PC-3 (cell line): ENCODE results near the gene TAF1B. TPM values are rescaled to one million over a fixed set of nuclear protein-coding genes. Genes with fewer than 3 reads are reported as not detected.

Experiments used
- ATAC-seq: fragments of 200-7000 bp; cut with Tn5 transposase; 2 replicates; pipeline ENCODE4 v1.9.1; 2020; ENCODE audit warnings: mild to moderate bottlenecking, moderate library complexity
- BruUV-seq: library from RNA; stranded (reverse); fragments of 400-500 nt; replicated peaks from 2 replicates; lab custom pipeline; 2021; lab: Mats Ljungman, UMichigan
- CTCF ChIA-PET: fragments of 300-600 bp; sonication (Branson Sonifier 250); formaldehyde crosslinking; loops from one replicate; lab custom pipeline; 2022; ENCODE audit warnings: antibody characterized with exemption; lab: Charles Lee
- POLR2A ChIA-PET: fragments of 300-600 bp; sonication (Branson Sonifier 250); formaldehyde crosslinking; loops from one replicate; lab custom pipeline; 2022; ENCODE audit warnings: antibody characterized with exemption; ENCODE audit not compliant: unreplicated experiment; lab: Charles Lee
- DNase-seq: peaks from one replicate; pipeline ENCODE4 v3.0.0-alpha.2; 2015
- H2AFZ ChIP-seq: fragments of 300-600 bp; sonication (generic); 2 replicates; pipeline ENCODE4 v1.6.0; 2016; ENCODE audit warnings: antibody characterized with exemption, low read length
- H3F3A ChIP-seq: fragments of 300-600 bp; sonication (generic); one replicate; pipeline ENCODE4 v1.6.0; 2017; ENCODE audit warnings: antibody characterized with exemption, low read length, control low read depth, mild to moderate bottlenecking; ENCODE audit not compliant: unreplicated experiment
- H3K27ac ChIP-seq: fragments of 300-600 bp; sonication (generic); 2 replicates; pipeline ENCODE4 v1.5.1; 2016; ENCODE audit warnings: mild to moderate bottlenecking, low read length
- H3K27me3 ChIP-seq: fragments of 300-600 bp; sonication (generic); 2 replicates; pipeline ENCODE4 v1.6.1; 2016; ENCODE audit warnings: low read length, mixed read lengths
- H3K36me3 ChIP-seq: fragments of 300-600 bp; sonication (generic); 2 replicates; pipeline ENCODE4 v1.6.1; 2016; ENCODE audit warnings: low read depth, mixed run types, low read length, mixed read lengths
- H3K4me1 ChIP-seq: fragments of 300-600 bp; sonication (generic); 2 replicates; pipeline ENCODE4 v1.5.1; 2016; ENCODE audit warnings: low read length; ENCODE audit not compliant: insufficient read depth
- H3K4me2 ChIP-seq: fragments of 300-600 bp; sonication (generic); 2 replicates; pipeline ENCODE4 v1.6.0; 2016; ENCODE audit warnings: low read length
- H3K4me3 ChIP-seq: fragments of 300-600 bp; sonication (generic); 2 replicates; pipeline ENCODE4 v1.5.1; 2016; ENCODE audit warnings: mild to moderate bottlenecking, low read length, mixed read lengths
- H3K79me2 ChIP-seq: fragments of 300-600 bp; sonication (generic); 2 replicates; pipeline ENCODE4 v1.6.1; 2017; ENCODE audit warnings: low read length, mixed read lengths
- H3K9ac ChIP-seq: fragments of 300-600 bp; sonication (generic); 2 replicates; pipeline ENCODE4 v1.6.0; 2016; ENCODE audit warnings: mild to moderate bottlenecking, low read length
- H3K9me2 ChIP-seq: fragments of 300-600 bp; sonication (generic); replicated peaks from 2 replicates; pipeline ENCODE4 v1.6.1; 2016; ENCODE audit warnings: mixed run types, low read length, mixed read lengths
- H3K9me3 ChIP-seq: fragments of 300-600 bp; sonication (generic); 2 replicates; pipeline ENCODE4 v1.6.1; 2016; ENCODE audit warnings: low read length, mixed read lengths
- H4K20me1 ChIP-seq: fragments of 300-600 bp; sonication (generic); 2 replicates; pipeline ENCODE4 v1.6.1; 2016; ENCODE audit warnings: low read length, mixed read lengths
- EZH2 ChIP-seq: fragments of 300-600 bp; sonication (generic); IDR thresholded peaks from one replicate; pipeline ENCODE4 v1.6.1; 2017; ENCODE audit warnings: antibody characterized with exemption, mild to moderate bottlenecking, low read length; ENCODE audit not compliant: unreplicated experiment
- EZH2phosphoT487 ChIP-seq: fragments of 300-600 bp; sonication (generic); IDR thresholded peaks from 2 replicates; pipeline ENCODE4 v1.6.1; 2018; ENCODE audit warnings: mild to moderate bottlenecking, antibody characterized with exemption, low read length, borderline replicate concordance
- intact Hi-C: fragments of 100-400 bp; cut with micrococcal nuclease; formaldehyde crosslinking; loops from 2 replicates; pipeline ENCODE4 v1.9.0; 2023
- total RNA-seq: library from RNA; depleted of rRNA; stranded (reverse); fragments of >200 nt; gene quantifications from 2 replicates; pipeline ENCODE4 v1.2.3, GENCODE V29; 2014
- TF ChIP-seq, protein P1 (sequence below): fragments of 300-600 bp; sonication (generic); conservative IDR thresholded peaks from 2 replicates; pipeline ENCODE4 v1.5.1; 2017; ENCODE audit warnings: antibody characterized with exemption, low read depth, mild to moderate bottlenecking, low read length

TAF1B gene
- total RNA-seq, 1 experiment from 2014 or later: 39.5 TPM

DNA sequence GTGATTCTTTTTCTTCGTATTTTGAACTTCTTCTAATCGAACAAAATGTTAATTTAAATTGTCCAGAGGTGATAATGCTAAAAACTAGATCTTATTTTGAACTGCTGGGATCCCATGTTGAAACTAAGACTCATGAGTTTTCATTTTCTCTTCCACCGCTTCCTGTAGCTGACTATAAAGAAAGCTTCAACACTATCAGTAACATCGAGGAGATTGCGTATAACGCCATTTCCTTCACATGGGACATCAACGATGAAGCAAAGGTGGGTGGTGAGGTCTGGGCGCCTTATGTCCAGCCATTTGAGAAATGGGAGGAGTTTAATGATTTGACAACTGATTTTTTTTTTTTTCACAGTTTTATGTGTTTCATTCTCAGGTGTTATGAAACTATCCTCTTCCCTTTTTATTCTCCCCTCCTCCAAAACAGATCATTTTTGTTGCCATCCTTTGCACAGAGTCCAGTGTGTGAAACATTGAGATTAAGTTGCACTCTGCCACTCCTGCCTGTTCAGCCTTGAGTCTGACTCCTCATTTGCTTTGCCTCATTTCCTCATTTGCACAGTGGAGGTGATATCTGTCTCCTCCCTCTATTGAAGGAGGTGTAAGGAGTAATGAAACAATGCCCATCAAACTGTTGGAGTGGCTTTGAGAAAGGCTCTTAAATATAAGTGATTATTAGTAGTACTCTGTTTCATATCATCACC lies 122.0 kb downstream of the TAF1B start:
- no peak for ATAC-seq

DNA sequence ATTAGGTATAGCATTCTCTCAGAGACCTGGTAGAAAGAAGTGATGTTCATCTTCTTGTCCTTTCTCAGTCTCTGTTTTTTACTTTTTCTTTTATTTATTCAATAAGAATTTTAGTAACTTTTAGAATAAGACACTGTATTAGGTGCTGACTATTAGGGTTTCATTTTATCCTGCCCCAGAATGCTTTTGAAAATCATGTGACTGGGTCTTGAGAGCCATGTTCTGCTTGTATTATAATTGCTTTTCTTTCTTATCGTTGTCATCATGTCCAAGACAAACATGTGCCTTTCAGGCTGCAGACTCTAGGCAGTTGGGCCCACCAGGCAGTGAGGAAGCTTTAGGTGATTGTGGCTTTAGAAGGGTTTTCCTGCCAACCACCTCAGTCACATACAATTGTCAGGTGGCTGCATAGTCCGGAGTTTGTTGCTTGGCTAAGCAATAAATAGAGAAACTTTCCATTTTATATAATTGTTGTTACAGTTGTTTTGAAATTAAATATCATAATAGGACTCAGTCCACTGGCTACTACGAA lies 123.3 kb downstream of the TAF1B start:
- no peak for DNase-seq
- ATAC-seq: no peak
- peaks cover 3% of the 10 kb centered on the region for H3K36me3 ChIP-seq
- TF ChIP-seq EZH2phosphoT487 (no peak), EZH2 (no peak)
- TF ChIP-seq, protein P1, sequence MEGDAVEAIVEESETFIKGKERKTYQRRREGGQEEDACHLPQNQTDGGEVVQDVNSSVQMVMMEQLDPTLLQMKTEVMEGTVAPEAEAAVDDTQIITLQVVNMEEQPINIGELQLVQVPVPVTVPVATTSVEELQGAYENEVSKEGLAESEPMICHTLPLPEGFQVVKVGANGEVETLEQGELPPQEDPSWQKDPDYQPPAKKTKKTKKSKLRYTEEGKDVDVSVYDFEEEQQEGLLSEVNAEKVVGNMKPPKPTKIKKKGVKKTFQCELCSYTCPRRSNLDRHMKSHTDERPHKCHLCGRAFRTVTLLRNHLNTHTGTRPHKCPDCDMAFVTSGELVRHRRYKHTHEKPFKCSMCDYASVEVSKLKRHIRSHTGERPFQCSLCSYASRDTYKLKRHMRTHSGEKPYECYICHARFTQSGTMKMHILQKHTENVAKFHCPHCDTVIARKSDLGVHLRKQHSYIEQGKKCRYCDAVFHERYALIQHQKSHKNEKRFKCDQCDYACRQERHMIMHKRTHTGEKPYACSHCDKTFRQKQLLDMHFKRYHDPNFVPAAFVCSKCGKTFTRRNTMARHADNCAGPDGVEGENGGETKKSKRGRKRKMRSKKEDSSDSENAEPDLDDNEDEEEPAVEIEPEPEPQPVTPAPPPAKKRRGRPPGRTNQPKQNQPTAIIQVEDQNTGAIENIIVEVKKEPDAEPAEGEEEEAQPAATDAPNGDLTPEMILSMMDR: no peak
- H3K27ac ChIP-seq: peak overlapping the region; percentile 54
- H3K27me3 ChIP-seq: no peaks in the 10 kb centered on the region
- no peaks in the 10 kb centered on the region for H3K9me2 ChIP-seq
- H3K79me2 ChIP-seq: no peaks in the 10 kb centered on the region
- BruUV-seq: no TSS peak
- 0 out of 2 replicates have a peak overlapping the region, but pooled peaks have one; percentile 17 for H3K4me2 ChIP-seq
- H3K4me3 ChIP-seq: no peak overlapping the region
- 0 out of 2 replicates have a peak overlapping the region, but pooled peaks have one; percentile 25 for H2AFZ ChIP-seq
- POLR2A ChIA-PET: no interaction called here
- no peaks in the 10 kb centered on the region for H4K20me1 ChIP-seq
- no peak overlapping the region for H3K9ac ChIP-seq
- intact Hi-C loops: no loop called here
- H3K4me1 ChIP-seq: peaks cover 22% of the 10 kb centered on the region
- no peaks in the 10 kb centered on the region for H3F3A ChIP-seq
- no peaks in the 10 kb centered on the region for H3K9me3 ChIP-seq
- CTCF ChIA-PET: interaction anchor here (0.8 kb wide), 1 partner anchor 18 kb away, joined by 4 read pairs; no protein-coding TSS in a partner anchor

More for the DNA sequence above, 122.0 kb downstream of the TAF1B start:
- TF ChIP-seq, protein P1: no peak
- TF ChIP-seq EZH2phosphoT487: no peak
- no peak for TF ChIP-seq EZH2
- Histone ChIP-seq H3K4me3 (no peak overlapping the region), H3K4me1 (peaks cover 12% of the 10 kb centered on the region), H3K4me2 (no peak overlapping the region), H3K9ac (no peak overlapping the region), H3K79me2 (no peaks in the 10 kb centered on the region), H3K9me2 (no peaks in the 10 kb centered on the region), H3K36me3 (peaks cover 3% of the 10 kb centered on the region), H3K27ac (no peak overlapping the region), H3K9me3 (no peaks in the 10 kb centered on the region), H2AFZ (no peak overlapping the region), H4K20me1 (no peaks in the 10 kb centered on the region), H3K27me3 (no peaks in the 10 kb centered on the region), H3F3A (no peaks in the 10 kb centered on the region)
- intact Hi-C loops: no loop called here
- CTCF ChIA-PET: no interaction called here
- DNase-seq: no peak
- POLR2A ChIA-PET: no interaction called here
- BruUV-seq: no TSS peak
